ENCODE results near the gene TPST1. TPM values are rescaled to one million over a fixed set of nuclear protein-coding genes. Genes with fewer than 3 reads are reported as not detected.
A peak's percentile ranks its signal among the peaks of the same experiment; 100 is the strongest.
"Not testable (repeated sequence)": the region's sequence is repeated elsewhere in the genome, so short reads cannot be mapped to it uniquely, and the experiment has no call there.

Gene TPST1
- total RNA-seq (2014; rRNA removed; shearing (Covaris generic)) = 86.2 and 93.2 TPM in 2 replicates

DNA sequence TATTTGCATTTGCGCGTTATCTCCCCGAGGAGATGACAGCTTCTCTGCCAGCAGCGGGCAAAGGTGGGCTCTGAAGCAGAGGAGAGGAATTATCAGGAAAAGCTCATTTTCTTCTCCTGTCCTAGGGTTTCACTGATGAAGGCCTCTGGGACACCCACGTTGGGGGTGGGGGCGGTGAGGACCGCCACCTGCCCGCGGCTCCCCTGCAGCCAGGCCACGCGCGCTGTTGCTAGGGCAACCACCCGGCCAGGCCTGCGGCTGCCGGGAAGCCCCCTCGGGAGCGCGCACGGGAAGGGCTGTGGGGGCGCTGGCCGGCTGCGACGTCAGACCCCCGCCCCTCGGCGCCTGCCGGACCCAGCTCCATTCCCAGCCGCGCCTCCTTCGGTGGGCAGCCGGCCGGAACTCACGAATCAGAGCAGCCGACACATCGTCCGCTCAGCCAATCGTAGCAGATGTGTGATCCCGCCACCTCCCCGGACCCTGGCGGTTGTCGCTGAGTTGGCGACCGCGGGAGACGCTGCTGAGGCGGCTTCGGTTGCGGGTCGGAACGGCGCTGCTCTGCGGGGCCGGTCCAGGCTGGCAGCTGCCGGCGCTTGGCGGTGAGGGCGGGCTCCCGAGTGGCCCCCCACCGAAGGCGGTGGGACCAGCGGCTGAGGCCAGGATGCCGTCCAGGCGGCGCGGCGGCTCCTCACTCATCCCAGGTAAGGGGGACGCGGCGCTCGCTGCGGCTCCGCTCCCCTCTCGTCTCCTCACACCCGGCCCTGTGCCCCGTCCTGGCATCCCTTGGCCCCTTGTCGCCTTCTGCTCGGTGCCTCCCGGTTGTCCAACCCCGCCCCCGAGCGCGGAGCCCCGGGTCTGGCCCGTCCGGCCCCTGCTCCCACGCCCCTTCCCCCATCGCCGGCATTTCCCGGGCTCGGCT lies at the start of gene TPST1:
TPST1 (plus strand) TSS at position 513 of the 919 bp plus-strand sequence. CDS start 35,092 bp downstream, outside the sequence.
- peak; percentile 94 for DNase-seq (ENCODE audit: low spot score)

DNA sequence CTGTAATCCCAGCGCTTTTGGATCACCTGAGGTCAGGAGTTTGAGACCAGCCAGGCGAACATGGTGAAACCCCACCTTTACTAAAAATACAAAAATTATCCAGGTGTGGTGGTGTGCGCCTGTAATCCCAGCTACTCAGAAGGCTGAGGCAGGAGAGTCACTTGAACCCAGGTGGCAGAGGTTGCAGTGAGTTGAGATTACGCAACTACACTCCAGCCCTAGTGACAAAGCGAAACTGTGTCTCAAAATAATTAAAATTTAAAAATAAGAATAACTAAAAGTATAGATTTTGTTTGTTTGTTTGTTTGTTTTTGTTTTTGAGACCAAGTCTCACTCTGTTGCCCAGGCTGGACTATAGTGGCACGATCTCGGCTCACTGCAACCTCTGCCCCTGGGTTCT lies 49.1 kb upstream of the TPST1 start:
- DNase-seq (ENCODE audit: low spot score) = not testable (repeated sequence)

DNA sequence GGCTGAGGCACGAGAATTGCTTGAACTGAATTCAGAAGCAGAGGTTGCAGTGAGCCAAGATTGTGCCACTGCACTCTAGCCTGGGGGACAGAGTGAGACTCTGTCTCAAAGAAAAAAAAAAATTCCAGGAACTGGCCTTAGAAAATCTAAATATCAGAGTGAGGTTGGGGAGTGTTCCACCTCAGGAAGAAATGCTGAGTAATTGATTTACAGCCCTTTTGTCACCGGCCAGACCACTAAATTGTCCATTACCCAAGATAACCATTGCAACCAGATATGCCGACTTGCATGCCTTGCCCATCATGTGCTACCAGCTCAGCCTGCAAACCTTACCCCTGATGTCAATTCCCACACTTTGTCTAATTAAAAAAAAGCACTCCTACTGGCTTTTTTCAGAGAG lies 48.1 kb upstream of the TPST1 start:
- DNase-seq (ENCODE audit: low spot score) = peak; percentile 72

DNA sequence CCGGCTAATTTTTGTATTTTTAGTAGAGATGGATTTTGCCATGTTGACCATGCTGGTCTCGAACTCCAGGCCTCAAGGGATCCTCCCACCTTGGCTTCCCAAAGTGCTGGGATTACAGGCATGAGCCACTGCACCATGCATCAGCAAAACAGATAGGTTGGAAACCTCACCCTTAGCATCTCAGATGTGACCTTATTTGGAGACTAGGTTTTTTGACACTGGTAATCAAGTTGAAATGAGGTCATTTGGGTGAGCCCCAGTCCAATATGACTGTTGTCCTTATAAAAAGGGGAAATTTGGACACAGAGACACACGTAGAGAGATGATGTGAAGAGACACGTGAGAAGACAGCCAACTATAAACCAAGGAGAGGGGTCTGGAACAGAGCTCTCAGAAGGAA lies 42.5 kb upstream of the TPST1 start:
- DNase-seq (ENCODE audit: low spot score) = no peak

DNA sequence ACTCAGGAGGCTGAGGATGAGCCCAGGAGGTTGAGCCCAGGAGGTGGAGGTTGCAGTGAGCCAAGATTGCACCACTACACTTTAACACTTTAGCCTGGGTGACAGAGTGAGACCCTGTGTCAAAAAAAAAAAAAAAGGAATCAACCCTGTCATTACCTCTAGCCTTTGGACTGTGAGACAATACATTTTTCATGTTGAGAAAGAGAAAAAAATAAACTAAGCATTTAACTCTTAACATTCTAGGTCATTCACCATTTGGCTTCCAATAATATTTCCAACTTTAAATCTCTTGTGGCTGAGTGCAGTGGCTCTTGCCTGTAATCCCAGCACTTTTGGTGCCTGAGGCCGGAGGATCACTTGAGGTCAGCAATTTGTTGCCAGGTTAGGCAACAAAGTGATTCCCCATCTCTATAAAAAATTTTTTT lies 41.9 kb upstream of the TPST1 start:
- no peak for DNase-seq (ENCODE audit: low spot score)

DNA sequence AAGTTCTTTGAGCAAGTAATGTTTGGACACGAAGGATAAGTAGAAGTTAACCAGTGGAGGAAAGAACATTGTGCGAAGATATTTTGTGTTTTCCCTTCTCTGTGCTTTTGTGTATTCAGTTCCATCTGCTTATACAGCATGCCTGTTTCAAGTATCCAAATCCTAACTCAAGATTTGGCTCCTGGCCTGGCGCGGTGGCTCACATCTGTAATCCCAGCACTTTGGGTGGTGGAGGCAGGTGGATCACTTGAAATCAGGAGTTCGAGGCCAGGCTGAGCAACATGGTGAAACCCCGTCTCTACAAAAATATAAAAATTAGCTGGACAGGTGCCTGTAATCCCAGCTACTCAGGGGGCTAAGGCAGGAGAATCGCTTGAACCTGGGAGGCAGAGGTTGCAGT lies 40.8 kb upstream of the TPST1 start:
- DNase-seq (ENCODE audit: low spot score) = no peak

DNA sequence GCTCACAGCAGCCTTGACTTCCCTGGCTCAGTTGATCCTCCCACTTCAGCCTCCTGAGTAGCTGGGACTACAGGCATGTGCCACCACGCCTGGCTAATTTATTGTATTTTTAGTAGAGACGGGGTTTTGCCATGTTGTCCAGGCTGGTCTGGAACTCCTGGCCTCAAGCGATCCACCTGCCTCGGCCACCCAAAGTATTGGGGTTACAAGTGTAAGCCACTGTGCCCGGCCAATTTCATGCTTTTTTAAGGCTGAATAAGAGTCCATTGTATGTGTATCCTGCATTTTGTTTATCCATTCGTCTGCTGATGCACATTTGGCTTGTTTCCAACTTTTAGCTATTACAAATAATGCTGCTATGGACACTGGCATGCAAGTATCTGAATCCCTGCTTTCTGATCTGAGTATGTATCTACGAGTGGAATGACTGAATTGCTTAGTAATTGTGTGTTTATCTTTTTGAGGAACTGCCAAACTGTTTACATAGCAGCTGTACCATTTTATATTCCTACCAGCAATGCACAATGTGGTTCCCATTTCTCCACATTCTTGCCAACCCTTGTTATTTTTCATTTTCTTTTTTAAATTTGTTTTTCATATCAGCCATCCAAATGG lies 37.3 kb upstream of the TPST1 start:
- peak; percentile 81 for DNase-seq (ENCODE audit: low spot score)

DNA sequence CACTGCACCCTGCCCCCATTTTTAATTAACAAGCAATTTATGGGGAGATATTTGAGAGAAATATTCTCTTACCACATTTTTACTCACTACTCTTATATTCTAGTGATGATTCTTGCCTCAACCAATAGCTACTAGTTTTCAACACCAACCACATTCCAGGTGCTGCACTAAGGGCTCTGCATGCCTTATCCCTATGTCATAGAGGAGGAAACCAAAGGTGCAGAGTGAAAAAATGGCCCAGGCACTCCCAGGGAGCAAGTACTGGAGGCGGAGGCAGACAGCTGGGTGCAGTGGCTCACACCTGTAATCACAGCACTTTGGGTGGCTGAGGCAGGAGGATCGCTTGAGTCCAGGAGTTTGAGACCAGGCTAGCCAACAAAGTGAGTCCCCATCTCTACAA lies 35.5 kb upstream of the TPST1 start:
- DNase-seq (ENCODE audit: low spot score) = no peak

DNA sequence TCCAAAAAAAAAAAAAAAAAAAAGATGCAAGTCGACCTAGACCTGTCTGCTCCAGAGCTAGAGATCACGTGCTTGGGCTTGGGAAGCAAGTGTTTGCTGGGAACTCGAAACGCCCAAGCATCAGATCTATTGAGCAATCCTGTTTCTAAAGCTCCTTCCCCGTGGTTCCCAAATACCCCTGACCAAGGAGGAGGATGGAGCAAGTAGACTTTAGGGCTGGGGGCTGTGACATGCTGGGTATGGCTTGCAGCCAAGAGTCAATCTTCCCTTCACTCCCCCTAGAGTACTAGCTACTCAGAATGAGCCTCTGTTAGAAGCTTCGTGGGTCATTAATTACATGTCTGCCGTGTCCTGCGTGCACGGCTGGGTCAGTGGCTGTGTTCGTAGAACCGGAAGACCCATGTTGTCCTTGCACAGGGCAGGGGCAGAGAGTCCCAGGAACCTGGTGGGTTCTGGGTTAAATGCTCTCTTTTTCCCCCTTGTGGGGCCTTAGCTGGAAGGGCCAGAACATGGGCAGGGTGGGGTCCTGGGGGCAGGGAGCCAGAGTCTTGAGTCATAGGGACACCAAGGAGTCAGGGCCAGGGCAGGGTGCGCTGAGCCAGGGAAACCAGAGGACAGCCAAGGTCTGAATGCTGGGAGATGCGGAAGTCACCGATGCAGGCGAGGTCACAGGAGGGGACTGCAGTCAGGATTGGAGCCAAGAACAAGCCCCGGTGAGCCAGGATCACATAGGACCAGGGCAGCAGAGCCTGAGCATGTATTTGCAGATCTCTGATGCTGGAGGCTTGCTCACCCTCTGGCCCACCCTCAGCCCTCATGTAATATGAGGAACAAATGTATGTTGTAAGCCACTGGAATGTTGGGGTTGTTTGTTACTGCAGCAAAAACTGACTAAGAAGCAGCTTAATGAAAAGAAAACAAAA lies 34.6 kb upstream of the TPST1 start:
- DNase-seq (ENCODE audit: low spot score) = no peak

DNA sequence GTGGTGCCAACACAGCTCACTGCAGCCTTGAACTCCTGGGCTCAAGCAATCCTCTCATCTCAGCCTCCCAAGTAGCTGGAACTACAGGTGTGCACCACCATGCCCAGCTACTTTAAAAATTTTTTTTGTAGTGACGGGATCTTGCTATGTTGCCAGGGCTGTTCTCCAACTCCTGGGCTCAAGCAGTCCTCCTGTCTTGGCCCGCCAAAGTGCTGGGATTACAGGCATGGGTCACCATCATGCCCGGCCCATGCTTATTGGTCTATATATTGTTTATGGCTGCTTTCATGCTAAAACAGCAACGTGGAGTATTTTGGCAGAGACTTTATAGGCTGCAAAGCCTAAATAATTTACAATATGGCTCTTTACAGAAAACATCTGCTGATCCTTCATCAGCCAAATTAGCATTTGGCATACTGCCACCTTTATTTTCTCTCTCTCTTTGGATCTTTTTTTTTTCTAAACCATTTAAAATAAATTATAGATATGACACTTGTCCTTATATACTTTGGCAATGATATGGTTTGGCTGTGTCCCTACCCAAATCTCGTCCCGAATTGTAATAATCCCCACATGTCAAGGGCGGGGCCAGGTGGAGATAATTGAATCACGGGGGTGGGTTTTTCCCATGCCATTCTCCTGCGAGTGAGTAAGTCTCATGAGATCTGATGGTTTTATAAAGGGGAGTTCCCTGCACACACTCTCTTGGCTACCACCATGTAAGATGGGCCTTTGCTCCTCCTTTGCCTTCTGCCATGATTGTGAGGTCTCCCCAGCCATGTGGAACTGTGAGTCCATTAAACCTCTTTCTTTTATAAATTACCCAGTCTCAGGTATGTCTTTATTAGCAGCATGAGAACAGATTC lies 32.4 kb upstream of the TPST1 start:
- DNase-seq (ENCODE audit: low spot score) = not testable (repeated sequence)

DNA sequence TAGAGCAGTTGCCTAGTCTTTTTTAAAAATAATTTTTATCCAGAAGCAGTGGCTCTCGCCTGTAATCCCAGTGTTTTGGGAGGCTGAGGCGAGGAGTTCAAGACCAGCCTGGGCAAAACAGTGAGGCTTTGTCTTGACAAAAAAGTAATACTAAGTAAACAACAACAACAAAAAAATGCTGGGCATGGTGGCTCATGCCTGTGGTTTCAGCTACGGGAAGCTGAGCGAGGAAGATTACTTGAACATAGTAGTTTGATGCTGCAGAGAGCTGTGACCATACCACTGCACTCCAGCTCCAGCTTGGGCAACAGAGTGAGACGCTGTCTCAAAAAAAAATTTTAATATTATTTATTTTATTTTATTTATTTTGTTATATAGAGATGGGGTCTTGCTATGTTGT lies 31.3 kb upstream of the TPST1 start:
- DNase-seq (ENCODE audit: low spot score) = peak; percentile 57

DNA sequence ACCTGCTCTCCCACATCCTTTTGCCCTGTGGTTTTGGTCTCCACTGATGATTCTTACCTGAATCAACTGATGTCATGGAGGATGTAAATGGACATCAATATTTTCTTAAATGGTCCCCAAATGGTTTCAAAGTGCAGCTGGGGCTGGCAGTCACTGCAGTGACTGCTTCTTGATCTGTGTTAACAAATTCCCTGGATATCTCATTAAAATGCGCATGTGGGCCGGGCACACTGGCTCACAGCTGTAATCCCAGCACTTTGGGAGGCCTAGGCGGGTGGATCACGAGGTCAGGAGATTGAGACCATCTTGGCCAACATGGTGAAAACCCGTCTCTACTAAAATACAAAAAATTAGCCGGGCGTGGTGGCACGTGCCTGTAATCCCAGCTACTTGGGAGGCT lies 30.1 kb upstream of the TPST1 start:
- DNase-seq (ENCODE audit: low spot score) = not testable (repeated sequence)

DNA sequence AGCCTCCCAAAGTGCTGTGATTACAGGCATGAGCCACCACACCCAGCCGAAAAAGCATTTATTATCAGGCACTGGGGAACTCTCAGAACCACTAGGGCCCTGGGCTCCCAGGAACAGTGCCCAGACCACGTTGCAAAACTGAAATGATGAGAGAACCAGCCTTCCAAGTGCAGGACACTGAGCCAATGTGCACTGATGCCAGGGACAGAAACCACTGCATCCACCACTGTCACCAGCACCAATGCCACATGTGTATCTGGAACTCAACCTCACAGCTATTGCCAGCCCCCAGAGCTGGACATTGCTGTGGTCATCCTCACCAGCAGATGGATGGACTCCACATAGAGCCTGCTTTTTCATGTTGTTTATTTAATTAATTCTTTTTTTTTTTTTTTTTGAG lies 28.2 kb upstream of the TPST1 start:
- DNase-seq (ENCODE audit: low spot score) = no peak

DNA sequence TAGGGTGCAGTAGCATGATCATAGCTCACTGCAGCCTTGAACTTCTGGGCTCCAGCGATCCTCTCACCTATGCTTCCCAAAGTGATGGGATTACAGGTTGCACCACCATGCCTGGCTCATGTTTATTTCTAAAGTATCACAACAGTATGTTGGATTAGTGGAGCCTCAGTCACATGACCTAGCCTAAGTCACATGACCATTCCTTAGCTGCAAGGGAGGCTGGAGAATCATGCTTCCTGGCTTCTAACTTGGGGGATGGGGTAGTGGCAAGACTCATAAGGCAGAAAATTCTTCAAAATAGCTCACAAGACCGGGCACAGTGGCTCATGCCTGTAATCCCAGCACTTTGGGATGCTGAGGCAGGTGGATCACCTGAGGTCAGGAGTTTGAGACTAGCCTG lies 26.9 kb upstream of the TPST1 start:
- DNase-seq (ENCODE audit: low spot score) = no peak

DNA sequence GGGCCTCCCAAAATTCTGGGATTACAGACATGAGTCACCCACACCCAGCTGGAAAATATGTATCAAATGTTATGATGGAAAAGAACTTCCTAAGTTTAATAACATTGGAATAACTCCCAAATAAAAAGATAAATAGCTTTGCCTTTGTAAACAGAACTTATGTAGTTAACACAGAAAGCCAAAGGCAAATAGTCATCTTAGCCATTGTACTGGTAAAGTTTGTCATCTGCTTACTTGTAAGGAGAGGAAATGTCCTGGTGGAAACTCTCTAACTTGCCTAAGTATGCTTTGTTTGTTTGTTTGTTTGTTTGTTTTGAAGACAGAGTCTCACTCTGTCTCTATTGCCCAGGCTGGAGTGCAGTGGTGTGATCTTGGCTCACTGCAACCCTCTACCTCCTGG lies 23.8 kb upstream of the TPST1 start:
- no peak for DNase-seq (ENCODE audit: low spot score)

DNA sequence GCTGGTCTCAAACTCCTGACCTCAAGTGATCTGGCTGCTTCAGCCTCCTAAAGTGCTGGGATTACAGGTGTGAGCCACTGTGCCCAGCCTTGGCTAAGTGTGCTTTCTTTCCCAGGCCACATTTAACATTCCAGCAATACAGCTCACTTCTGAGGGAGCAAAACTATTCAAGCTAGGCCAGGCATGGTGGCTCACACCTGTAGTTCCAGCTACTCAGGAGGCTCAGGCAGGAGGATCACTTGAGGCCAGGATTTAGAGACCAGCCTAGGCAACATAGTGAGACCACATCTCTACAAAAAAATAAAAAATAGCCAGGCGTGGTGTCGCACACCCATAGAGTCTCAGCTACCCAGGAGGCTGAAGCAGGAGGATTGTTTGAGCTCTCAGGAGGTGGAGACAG lies 23.3 kb upstream of the TPST1 start:
- DNase-seq (ENCODE audit: low spot score) = no peak

DNA sequence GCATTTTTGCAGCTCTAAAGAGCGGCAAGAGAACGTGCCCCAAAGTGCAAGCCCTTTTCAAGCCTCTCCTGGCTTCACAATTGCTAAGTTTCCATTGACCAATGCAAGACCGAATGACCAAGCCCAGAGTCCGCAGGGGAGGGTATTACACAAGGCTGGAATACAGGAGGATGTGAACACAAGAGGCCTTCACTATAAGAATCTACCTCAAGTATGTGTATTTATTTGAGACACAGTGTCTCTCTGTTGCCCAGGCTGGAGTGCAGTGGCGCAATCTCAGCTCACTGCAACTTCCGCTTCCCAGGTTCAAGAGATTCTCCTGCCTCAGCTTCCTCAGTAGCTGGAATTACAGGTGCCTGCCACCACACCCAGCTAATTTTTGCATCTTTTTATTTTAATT lies 22.2 kb upstream of the TPST1 start:
- DNase-seq (ENCODE audit: low spot score) = no peak

DNA sequence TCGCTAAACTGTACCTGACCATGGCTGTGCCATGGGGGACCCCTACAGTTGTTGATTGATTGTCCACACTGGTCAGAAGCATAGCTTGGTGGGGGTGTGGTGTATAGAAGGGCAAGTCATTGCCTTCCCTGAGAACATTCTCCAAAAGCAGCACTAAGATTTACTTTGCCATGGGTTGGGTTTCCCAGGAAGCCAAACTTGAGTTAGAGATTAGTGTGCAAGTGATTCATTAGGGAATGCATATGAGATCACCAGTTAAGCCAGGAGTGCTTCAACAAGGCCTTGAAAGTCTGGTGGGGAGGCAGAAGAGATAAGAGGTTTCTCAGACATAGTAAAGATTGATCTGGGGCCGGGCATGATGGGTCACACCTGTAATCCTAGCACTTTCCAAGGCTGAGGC lies 21.4 kb upstream of the TPST1 start:
- peak; percentile 79 for DNase-seq (ENCODE audit: low spot score)

DNA sequence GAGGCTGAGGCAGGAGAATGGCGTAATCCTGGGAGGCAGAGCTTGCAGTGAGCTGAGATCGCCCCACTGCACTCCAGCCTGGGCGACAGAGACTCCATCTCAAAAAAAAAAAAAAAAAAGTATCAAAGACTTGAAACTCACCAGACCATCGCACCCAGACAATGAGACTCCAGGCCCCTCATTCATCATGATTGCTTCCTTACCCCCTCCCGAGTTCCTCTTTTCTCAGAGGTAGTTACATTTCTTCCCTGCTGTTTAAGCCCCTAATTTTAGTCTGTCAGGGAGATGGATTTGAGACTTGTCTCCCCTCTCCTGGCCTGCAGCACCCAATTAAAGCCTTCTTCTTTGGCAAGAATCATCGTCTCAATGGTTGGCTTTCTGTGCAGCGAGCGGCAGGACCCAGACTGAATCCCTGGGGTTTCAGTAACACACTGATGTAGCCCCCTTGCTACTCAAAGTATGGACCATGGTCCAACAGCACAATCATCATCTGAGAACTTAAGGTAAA lies 19.4 kb upstream of the TPST1 start:
- no peak for DNase-seq (ENCODE audit: low spot score)

DNA sequence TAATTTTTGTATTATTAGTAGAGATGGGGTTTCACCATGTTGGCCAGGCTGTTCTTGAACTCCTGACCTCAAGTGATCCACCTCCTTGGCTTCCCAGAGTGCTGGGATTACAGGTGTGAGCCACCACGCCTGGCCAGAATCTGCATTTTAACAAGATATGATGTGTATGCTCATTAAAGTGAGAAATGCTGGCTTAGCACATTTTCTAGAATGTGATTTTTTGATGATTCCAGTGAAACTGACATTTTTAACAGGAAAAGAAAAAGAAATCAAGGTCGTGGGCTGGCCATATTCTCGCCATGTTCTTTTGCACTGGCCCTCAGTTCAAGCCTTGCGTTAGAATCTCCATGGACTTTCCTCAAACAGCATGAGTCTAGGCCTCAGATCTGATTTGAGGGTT lies 18.1 kb upstream of the TPST1 start:
- DNase-seq (ENCODE audit: low spot score) = no peak

DNA sequence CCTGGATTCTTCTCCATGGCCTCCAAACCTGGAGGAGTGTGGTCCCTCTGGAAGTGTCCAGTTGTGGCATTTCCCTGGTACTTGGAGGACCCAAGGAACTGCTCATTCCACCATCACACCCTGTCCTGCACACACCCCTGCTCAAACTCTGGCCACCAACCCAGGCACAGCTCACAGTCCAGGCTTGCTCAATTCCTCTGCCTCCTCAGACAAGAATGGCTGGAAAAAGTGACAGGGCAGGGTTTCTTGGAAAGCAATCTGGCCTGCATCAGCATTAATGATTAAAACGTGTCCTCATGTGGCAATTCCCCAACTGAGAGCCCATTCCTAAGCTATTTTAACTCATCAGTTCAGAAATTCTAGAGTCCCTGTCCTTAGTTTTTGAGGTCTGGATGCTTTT lies 17.2 kb upstream of the TPST1 start:
- no peak for DNase-seq (ENCODE audit: low spot score)
